ENCODE data around the gene GNPDA1.

The GNPDA1 gene

GRCh38 chr5:141954194-141954593, 58.6 kb downstream of the GNPDA1 start:
- DNase-seq (ENCODE audit: low spot score) = no peak

GRCh38 chr5:141952020-141952419, 60.8 kb downstream of the GNPDA1 start:
- no peak for DNase-seq (ENCODE audit: low spot score)

- no peak for DNase-seq (ENCODE audit: low spot score)
Measured at GRCh38 chr5:141951332-141951781, 61.5 kb downstream of the GNPDA1 start.

All from LoVo (cell line).